Activated CD4-positive, alpha-beta T cell treated with anti-CD3 and anti-CD28 coated beads, Interleukin-2, amount 50 U/mL, for 1 hour (primary cell): ENCODE measurements around the gene OVCA2.

Experiments used
- DNase-seq: peaks from one replicate; pipeline ENCODE4 v3.0.0-alpha.2; 2020

OVCA2 gene

DNA sequence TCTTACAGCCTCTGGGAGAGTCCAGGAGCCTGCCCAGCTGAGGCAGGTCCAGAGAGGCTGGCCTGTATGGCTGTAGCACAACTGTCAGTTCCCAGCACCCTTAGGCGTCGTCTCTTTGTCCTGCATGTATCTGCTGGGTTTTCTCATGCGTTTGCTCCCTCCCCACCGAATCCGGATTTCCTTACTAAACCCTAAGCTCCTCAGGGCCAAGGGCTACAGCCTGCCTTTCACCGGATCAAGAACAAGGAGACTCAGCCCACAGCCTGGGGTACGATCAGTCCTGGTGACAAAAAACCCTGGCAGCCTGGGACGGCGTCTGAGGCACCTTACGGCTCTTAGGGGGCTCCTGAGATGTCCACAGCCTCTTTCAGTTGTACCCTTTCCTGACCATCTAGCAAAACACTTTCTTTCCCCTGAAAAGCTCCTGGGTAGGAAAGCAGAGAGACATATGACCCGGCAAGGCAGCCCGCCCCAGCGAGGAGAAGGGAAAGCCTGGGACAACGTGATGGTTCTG is 25.3 kb downstream of the OVCA2 start:
- DNase-seq = no peak

DNA sequence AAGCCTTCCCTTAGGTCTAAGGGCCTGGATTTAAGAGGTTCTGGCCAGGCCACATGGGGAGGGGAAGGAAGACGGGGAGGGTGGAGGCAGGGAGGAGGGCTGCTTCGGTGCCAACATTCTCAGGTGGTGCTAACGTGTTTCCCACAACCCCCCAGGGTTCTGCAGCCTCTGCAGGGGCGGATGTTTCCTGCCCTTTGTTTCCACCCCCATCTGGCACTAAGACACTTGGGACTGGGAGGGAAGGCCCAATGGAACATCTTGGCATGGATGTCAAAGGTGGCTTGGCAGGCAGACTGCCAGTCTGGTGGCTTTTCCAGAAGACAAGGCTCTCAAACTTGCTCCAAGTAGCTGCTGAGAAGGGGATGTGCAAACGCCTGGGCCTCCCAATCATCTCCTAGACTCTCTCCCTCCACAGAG is 25.8 kb downstream of the OVCA2 start:
- no peak for DNase-seq

DNA sequence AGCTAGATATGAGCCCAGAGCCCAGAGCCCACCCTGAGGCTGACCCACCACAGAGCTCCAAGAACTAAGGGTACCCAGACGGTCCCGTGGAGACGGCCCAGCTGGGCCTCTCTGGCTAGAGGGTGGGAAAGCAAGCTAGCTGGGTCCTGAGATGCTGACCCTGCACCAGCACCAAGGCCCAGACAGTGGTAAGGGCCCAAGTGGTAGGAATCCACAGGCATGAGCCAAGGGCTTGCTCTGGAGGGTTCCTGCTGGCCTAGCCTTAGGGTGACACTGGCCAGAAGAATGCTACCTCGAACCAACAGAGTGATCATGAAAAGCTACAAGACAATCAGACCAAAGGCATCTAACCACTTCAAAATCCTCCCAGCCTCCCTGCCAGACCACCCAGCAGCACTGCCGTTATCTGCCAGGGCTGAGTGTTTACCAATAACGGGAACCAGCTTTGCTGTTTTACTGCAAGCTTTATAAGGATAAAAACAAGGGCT is 26.3 kb downstream of the OVCA2 start:
- DNase-seq = no peak

DNA sequence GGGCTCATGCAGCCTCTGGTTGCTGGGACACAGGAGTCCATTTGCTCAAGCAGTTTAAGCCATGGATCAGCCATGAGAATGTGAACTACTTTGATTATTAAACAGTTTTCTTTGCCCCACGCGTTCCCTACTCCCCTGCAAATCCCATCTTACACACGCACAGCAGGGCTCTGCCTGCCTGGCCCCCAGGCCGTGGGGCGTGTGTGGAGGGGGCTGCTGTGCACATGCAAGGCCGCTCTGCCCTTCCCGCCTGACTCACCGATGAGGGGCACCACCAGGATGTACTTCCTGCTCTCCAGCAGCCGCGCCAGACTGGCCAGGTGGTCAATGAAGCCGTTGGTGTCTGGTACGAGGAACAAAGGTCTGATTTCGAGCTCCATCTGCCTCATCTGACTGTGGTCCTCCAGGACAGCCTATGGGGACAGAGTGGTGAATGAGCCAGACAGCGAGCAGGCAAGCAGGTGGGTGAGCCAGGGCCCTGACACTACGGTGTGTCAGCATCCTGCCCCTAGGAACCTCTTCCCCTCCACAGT is 26.8 kb downstream of the OVCA2 start:
- DNase-seq = no peak

DNA sequence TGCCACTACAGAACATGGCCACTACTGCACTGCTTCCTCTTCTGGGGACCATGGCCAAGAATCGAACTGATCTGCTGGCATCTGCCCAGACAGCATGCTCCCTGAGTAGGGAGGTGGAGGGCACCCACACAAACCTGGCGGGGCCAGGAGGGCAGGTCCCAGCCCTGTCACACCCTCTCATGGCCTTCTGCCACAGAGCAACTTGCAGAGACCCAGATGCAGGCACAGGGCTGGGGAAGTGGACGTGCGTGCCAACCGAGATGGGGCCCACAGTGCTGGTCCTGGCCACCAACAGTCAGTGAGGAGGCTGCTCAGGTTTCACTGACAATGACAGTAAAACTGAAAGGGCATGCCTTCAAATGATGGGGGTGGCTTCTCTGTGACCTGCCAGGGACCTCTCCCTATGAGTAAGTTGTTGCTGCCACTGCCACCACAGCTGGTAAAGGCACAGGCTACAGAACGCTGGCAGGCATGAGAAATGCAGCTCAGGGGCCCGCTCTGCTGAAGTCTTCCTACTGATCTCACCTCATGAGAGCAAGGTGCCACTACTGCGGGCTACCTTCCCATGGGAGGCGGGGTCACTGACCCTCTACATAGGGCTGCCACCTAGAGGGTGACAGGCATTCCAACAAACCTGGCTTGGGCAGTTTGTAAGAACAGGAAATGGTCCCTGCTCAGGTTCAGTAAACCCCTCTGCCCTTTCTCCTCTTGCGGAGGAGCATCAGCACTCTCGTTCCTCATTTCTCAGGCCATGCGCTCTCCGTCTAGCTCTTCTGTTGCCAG is 28.6 kb downstream of the OVCA2 start:
- DNase-seq = no peak

GRCh38 chr17:2071024-2071385 is 29.2 kb downstream of the OVCA2 start:
- DNase-seq = no peak

GRCh38 chr17:2071455-2072281 is 29.8 kb downstream of the OVCA2 start:
- no peak for DNase-seq

GRCh38 chr17:2074919-2075318 is 33.1 kb downstream of the OVCA2 start:
- DNase-seq = no peak

DNA sequence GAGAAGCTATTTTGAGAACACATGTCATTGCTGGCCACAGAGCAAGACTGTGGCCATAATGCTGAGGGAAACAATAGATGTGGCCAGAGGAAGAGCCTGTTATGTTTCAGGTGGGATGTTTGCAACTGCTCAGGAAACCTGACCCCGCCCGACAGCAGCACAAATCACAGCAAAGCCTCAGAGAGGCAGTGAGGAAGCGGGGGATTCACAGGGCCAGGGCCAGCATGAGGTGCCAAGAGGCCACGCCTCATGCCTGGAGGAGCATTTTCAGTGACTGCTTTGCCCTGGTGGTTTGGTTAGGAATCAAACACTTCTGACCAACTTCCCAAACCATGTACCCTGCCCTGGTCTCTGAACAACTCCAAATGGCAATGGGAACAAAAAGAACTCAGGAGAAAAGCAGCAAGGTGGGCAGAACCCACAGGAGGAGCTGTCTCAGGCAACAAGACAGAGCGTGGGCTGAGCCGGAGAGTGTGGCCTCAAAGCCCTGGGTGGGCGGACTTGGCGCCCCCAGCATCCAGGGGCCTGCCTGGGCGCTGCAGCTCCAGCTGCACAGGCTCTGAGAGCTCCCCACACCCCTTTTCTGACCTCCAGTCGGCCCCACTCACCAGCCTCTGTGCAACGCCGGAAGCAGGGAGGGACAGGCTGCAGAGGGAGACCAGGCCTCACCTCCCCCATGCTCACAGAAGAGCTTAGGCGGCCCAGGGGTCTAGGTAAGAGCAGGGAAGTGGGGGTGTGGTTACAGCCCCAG is 33.7 kb downstream of the OVCA2 start:
- DNase-seq = no peak

GRCh38 chr17:2076087-2076984 is 34.5 kb downstream of the OVCA2 start:
- no peak for DNase-seq

GRCh38 chr17:2077040-2077439 is 35.2 kb downstream of the OVCA2 start:
- no peak for DNase-seq

- DNase-seq = no peak
These were observed 39.7 kb downstream of the OVCA2 start for GRCh38 chr17:2081564-2081963.

GRCh38 chr17:2082003-2082781 is 40.4 kb downstream of the OVCA2 start:
- no peak for DNase-seq

DNA sequence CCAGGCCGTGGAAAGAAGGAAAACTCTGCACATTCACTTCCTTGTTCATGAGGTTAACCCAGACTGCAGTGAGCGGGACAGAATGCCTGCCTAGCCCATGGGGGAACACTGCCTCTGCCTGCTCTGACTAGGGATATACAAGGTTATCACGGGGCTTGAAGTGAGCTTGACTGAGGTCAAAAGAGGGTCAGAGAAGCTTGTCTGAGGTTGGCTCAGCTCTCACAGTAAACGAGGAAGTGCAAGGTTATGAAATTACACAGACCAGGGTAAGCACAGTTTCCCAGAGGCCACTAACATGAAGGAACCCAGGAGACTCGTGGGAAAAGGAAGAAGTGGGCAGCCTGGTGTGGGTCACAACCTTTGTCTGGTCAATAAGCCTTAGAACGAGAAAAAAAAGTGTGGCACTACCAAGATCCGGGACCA is 41.8 kb downstream of the OVCA2 start:
- DNase-seq = no peak

- no peak for DNase-seq
These were observed 42.4 kb downstream of the OVCA2 start for GRCh38 chr17:2084036-2084765.

- DNase-seq = no peak
These were observed 43.2 kb downstream of the OVCA2 start for GRCh38 chr17:2084766-2085647.

DNA sequence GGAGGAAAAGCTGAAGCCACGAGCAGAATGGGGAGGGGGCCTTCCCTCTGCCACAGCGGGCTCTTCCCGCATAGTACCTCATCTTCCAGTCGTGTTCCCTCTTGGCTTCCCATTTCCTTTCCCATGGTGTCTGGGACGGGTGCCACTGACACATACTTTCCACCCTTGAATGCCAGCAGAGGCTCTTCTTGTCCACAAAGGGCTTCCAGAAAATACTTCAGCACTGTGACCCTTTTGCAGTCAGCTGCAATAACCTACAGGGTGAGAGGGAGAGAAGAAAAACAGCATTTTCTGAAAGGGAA is 43.8 kb downstream of the OVCA2 start:
- DNase-seq = no peak

DNA sequence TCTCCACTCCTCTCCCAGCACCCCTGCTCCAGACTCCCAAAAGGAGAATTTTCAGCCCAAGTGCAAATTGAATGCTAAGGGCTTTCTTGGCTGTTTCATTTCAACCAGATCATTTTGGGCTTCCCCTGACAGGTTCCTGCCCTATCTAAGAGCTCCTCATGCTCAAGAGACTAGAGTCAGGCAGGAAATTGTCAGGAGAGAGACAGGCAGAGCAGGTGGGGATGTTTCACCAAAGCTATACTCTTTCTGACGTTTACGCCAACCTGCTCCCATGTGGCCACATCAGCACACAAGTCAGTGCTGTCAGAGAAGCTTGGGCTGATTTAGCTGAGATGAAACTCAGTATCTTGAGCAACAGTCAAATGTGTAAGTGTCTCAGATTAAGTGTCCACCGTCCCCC is 44.5 kb downstream of the OVCA2 start:
- no peak for DNase-seq

DNA sequence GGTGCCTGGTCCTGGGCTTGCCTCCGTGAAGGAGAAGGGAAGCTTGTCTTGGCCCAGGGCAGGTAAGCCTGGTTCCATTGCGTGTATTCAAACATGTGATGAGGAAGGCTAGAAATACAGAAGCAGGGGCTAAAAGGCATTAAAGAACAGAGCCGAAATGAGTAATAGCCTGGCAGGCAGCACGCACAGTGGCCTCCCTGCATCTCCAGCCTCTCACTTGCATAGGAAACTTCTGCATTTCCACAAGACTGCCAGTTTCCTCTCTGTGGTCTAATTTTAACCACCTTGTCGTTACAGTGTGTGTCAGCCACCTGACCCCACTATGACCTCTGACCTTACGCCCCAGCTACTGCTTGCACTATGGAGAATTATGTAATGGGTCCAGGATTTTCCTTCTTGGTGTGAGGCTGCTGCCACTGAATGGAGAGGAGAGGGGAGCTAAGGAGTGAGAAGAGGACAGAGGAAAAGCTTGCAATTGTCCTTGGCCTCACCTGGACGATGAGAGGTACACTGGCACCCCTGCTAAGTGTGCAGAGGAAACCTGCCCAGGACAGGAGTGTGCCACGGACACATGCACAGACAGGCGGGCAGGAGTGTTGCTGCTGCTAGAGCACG is 45.9 kb downstream of the OVCA2 start:
- DNase-seq = peak; percentile 37
